ELF-1 (cell line): ENCODE results near the gene ZKSCAN7.
A peak's percentile ranks its signal among the peaks of the same experiment; 100 is the strongest.
"Not testable (repeated sequence)": the region's sequence is repeated elsewhere in the genome, so short reads cannot be mapped to it uniquely, and the experiment has no call there.

ENCODE experiments used
- DNase-seq: peaks from one replicate; pipeline ENCODE4 v3.0.0-alpha.2; 2016; ENCODE audit warnings: low read depth, low spot score

The ZKSCAN7 gene

GRCh38 chr3:44554626-44555592, at the start of gene ZKSCAN7:
Gene ZKSCAN7, plus strand, starts transcription at chr3:44555193. Its CDS starts 1,855 bp downstream, at chr3:44557048.
- DNase-seq = peak; percentile 74

- DNase-seq = no peak
Observed at GRCh38 chr3:44506556-44506955, 48.4 kb upstream of the ZKSCAN7 start.

GRCh38 chr3:44506961-44507360, 48.0 kb upstream of the ZKSCAN7 start:
- no peak for DNase-seq

- peak; percentile 15 for DNase-seq
Observed at GRCh38 chr3:44509393-44509921, 45.5 kb upstream of the ZKSCAN7 start.

- DNase-seq = no peak
Observed at GRCh38 chr3:44510000-44510368, 45.0 kb upstream of the ZKSCAN7 start.

- DNase-seq = no peak
Observed at GRCh38 chr3:44511238-44511566, 43.8 kb upstream of the ZKSCAN7 start.

- no peak for DNase-seq
Observed at GRCh38 chr3:44513513-44513912, 41.5 kb upstream of the ZKSCAN7 start.

- DNase-seq = no peak
Observed at GRCh38 chr3:44516230-44516629, 38.8 kb upstream of the ZKSCAN7 start.

- no peak for DNase-seq
Observed at GRCh38 chr3:44518782-44519156, 36.2 kb upstream of the ZKSCAN7 start.

- no peak for DNase-seq
Observed at GRCh38 chr3:44521721-44522120, 33.3 kb upstream of the ZKSCAN7 start.

- peak; percentile 9 for DNase-seq
Observed at GRCh38 chr3:44522494-44522933, 32.5 kb upstream of the ZKSCAN7 start.

GRCh38 chr3:44525060-44525459, 29.9 kb upstream of the ZKSCAN7 start:
- DNase-seq = no peak

- DNase-seq = peak; percentile 11
Observed at GRCh38 chr3:44529927-44530326, 25.1 kb upstream of the ZKSCAN7 start.

- no peak for DNase-seq
Observed at GRCh38 chr3:44530911-44531310, 24.1 kb upstream of the ZKSCAN7 start.

- DNase-seq = not testable (repeated sequence)
Observed at GRCh38 chr3:44534659-44535058, 20.3 kb upstream of the ZKSCAN7 start.

GRCh38 chr3:44535364-44535763, 19.6 kb upstream of the ZKSCAN7 start:
- DNase-seq = peak; percentile 5

GRCh38 chr3:44544811-44545210, 10.2 kb upstream of the ZKSCAN7 start:
- peak; percentile 21 for DNase-seq

- DNase-seq = no peak
Observed at GRCh38 chr3:44555723-44556122, 730 bp downstream of the ZKSCAN7 start.

GRCh38 chr3:44557074-44557473, 2.1 kb downstream of the ZKSCAN7 start:
- no peak for DNase-seq

GRCh38 chr3:44561076-44561475, 6.1 kb downstream of the ZKSCAN7 start:
- DNase-seq = no peak

- no peak for DNase-seq
Observed at GRCh38 chr3:44562147-44562546, 7.2 kb downstream of the ZKSCAN7 start.

- DNase-seq = no peak
Observed at GRCh38 chr3:44568561-44568960, 13.6 kb downstream of the ZKSCAN7 start.

- no peak for DNase-seq
Observed at GRCh38 chr3:44571024-44571423, 16.0 kb downstream of the ZKSCAN7 start.
